Type B pancreatic cell (in vitro differentiated cells): Measurements from ENCODE around the gene PSMB3. TPM values are rescaled to one million over a fixed set of nuclear protein-coding genes. Genes with fewer than 3 reads are reported as not detected.

ENCODE experiments used
- DNase-seq: peaks from one replicate; pipeline ENCODE4 v3.0.0; 2021; ENCODE audit warnings: mixed read lengths; ENCODE audit not compliant: unreplicated experiment; ENCODE audit errors: extremely low spot score
- H3K27ac Mint-ChIP-seq: 2 replicates; pipeline ENCODE4 v1.8.0; 2021; ENCODE audit warnings: mild to moderate bottlenecking, mixed read lengths
- H3K27me3 Mint-ChIP-seq: 2 replicates; pipeline ENCODE4 v1.8.0; 2021; ENCODE audit warnings: mixed read lengths
- H3K36me3 Mint-ChIP-seq: 2 replicates; pipeline ENCODE4 v1.8.0; 2021; ENCODE audit warnings: mixed read lengths
- H3K4me1 Mint-ChIP-seq: one replicate; pipeline ENCODE4 v1.8.0; 2021; ENCODE audit warnings: mixed read lengths; ENCODE audit not compliant: unreplicated experiment
- H3K4me3 Mint-ChIP-seq: 2 replicates; pipeline ENCODE4 v1.8.0; 2021; ENCODE audit warnings: mild to moderate bottlenecking, mixed read lengths
- H3K9me3 Mint-ChIP-seq: 2 replicates; pipeline ENCODE4 v1.8.0; 2021; ENCODE audit warnings: mixed read lengths
- total RNA-seq: library from RNA; stranded (reverse); gene quantifications from 2 replicates; pipeline ENCODE4 v1.2.1, GENCODE V29; 2021; ENCODE audit warnings: low replicate concordance
- TF ChIP-seq, protein P1 (sequence below): fragments of 200-600 bp; sonication (generic); conservative IDR thresholded peaks from 2 replicates; pipeline ENCODE4 v1.5.0; 2021; ENCODE audit warnings: antibody characterized with exemption, mild to moderate bottlenecking

The PSMB3 gene
- total RNA-seq, 1 donor from 2014 or later: 149 TPM

DNA sequence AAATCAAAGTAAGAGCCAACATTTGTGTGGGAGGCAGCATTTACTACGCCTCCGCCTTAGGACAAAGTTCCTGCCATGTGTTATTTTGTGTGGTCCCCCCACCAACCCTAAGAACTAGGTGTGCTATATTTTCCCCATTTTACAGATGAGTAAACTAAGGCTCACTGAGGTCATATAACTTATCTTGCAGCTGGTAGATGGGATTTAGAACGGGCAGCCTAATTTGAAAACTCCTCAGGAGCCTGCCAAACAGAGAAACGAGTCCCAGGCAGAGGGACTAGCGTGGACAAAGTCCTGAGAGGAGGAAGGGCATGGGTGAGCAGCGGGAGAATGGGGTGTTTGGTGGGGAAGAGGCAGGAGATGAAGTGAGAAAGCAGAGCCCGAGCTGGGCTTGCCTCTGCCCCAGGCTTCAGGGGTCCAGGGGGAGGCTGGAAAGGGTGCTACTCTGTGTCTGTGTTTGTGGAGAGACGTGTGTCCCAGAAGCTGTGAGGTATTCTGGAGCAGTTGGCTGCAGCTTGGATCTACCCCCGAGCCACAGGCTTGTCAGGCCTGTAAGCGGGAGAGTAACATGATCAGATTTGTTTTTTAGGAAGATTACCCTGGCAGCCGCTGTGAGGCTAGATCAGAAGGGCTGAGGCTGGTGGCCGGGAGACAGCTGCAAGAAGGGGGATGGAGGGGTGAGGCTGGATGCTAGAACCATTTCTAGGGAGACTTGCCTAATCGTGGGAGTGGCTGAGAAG, 42.5 kb upstream of the PSMB3 start:
- Mint-ChIP-seq H3K36me3 (peaks cover 10% of the 10 kb centered on the region), H3K27me3 (no peaks in the 10 kb centered on the region), H3K4me1 (peaks cover 29% of the 10 kb centered on the region), H3K4me3 (no peak overlapping the region), H3K27ac (no peak overlapping the region), H3K9me3 (no peaks in the 10 kb centered on the region)
- no peak for DNase-seq
- TF ChIP-seq, protein P1, sequence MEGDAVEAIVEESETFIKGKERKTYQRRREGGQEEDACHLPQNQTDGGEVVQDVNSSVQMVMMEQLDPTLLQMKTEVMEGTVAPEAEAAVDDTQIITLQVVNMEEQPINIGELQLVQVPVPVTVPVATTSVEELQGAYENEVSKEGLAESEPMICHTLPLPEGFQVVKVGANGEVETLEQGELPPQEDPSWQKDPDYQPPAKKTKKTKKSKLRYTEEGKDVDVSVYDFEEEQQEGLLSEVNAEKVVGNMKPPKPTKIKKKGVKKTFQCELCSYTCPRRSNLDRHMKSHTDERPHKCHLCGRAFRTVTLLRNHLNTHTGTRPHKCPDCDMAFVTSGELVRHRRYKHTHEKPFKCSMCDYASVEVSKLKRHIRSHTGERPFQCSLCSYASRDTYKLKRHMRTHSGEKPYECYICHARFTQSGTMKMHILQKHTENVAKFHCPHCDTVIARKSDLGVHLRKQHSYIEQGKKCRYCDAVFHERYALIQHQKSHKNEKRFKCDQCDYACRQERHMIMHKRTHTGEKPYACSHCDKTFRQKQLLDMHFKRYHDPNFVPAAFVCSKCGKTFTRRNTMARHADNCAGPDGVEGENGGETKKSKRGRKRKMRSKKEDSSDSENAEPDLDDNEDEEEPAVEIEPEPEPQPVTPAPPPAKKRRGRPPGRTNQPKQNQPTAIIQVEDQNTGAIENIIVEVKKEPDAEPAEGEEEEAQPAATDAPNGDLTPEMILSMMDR: no peak

DNA sequence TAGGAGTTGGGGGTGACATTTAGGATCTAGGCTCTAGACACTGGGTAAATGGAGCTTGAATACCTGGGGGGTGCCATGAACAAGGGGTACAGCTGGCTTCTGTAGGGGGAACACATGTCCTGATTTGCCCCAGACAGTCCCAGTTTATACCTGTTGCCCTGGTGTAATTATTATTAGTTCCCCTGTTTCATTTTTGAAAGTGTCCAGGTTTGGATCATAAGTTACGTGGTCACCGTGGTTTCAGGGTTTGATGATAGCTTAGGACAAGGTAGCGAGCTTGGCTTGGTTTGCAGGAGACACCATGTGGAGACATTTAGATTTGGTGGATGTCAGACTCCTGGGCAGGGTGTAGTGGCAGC, 42.0 kb upstream of the PSMB3 start:
- no peak for DNase-seq
- TF ChIP-seq, protein P1: no peak
- Mint-ChIP-seq H3K36me3 (peaks cover 10% of the 10 kb centered on the region), H3K9me3 (no peaks in the 10 kb centered on the region), H3K27ac (no peak overlapping the region), H3K4me3 (no peak overlapping the region), H3K27me3 (no peaks in the 10 kb centered on the region), H3K4me1 (peaks cover 29% of the 10 kb centered on the region)

DNA sequence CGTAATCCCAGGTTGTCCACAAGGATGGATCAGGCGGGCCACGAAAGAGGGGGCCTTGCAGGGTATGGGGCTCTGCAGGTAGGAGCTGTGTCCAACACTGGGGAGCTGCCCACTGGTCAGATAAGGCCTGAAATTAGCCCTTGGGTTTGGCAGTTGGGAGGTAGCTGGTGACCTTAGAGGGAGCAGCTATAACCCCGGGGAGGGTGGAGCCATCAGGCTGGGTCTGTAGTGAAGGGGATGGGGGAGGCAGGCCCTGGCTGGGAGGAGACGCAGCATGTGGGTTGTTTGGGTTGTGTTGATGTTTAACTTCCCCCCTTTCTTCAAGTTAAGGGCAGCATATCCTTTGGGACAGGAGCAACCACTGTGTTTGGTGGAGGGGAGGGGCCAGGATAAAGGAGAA, 41.6 kb upstream of the PSMB3 start:
- DNase-seq: no peak
- Mint-ChIP-seq H3K27ac (no peak overlapping the region), H3K36me3 (peaks cover 10% of the 10 kb centered on the region), H3K4me1 (peaks cover 29% of the 10 kb centered on the region), H3K4me3 (no peak overlapping the region), H3K27me3 (no peaks in the 10 kb centered on the region), H3K9me3 (no peaks in the 10 kb centered on the region)
- TF ChIP-seq, protein P1: no peak

DNA sequence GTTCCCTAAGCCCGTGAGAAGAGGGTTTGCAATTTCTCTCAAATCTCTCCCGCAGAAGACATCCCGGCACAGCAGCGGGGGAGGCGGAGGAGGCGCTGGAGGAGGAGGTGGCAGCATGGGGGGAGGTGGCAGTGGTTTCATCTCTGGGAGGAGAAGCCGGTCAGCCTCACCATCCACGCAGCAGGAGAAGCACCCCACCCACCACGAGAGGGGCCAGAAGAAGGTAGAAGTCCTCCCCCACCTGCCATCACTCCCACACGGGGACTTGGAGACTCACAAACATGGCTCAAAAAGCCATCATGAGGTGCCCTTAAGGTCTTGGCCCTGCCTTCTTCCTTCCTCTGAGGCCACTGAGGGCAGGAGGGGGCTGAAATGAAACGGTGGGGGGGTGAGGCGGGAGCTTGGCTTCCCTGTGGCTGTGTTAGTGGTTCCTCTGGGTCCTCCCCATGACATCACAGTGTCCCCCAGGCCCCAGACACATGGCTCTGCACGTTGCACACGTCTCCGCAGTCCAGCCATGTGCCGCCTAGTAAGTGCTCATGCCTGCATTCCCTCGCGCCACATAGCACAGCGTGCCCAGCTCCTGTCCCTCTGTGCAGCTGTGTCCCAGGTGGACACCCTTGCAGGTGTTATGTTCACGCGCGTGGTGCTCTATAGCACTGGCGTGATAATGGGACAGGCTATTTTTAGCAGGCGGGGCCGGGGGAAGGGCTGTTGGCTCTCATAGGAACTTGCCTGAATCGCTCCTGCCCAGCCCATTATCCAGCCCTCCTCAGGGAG, 40.6 kb upstream of the PSMB3 start:
- Mint-ChIP-seq H3K27me3 (no peaks in the 10 kb centered on the region), H3K9me3 (no peaks in the 10 kb centered on the region), H3K36me3 (peaks cover 13% of the 10 kb centered on the region), H3K4me3 (no peak overlapping the region), H3K27ac (no peak overlapping the region), H3K4me1 (peaks cover 21% of the 10 kb centered on the region)
- TF ChIP-seq, protein P1: no peak
- DNase-seq: no peak

DNA sequence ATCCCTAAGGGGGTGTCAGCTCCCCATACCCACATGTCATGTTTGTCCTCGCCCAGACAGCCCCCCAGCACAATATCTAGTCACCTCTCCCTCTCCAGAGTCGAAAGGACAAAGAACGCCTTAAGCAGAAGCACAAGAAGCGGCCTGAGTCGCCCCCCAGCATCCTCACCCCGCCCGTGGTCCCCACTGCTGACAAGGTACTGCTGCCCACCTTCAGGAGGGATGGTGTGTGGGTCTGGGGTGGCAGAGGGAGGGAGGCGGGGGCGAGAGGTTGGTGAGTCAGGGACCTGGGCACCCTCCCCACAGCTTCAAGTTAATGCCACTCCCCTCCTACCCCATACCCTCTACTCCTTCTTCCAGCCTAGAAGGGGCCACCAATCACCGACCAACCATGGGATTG, 39.9 kb upstream of the PSMB3 start:
- no peaks in the 10 kb centered on the region for H3K9me3 Mint-ChIP-seq
- no peaks in the 10 kb centered on the region for H3K27me3 Mint-ChIP-seq
- DNase-seq: no peak
- H3K4me3 Mint-ChIP-seq: no peak overlapping the region
- no peak overlapping the region for H3K27ac Mint-ChIP-seq
- H3K4me1 Mint-ChIP-seq: peaks cover 16% of the 10 kb centered on the region
- TF ChIP-seq, protein P1: no peak
- peaks cover 14% of the 10 kb centered on the region for H3K36me3 Mint-ChIP-seq
